HCT116 (cell line): ENCODE data around the gene IL17RD. TPM values are rescaled to one million over a fixed set of nuclear protein-coding genes. Genes with fewer than 3 reads are reported as not detected.

Experiments
- ATAC-seq: fragments of 200-7000 bp; cut with Tn5 transposase; 2 replicates; pipeline ENCODE4 v1.9.1; 2020; ENCODE audit warnings: mild to moderate bottlenecking, moderate library complexity
- BruUV-seq: library from RNA; stranded (reverse); fragments of 400-500 nt; replicated peaks from 2 replicates; lab custom pipeline; 2021; lab: Mats Ljungman, UMichigan
- CTCF ChIA-PET: fragments of 300-600 bp; sonication (Branson Sonifier 250); formaldehyde crosslinking; loops from one replicate; lab custom pipeline; 2021; ENCODE audit warnings: antibody characterized with exemption; lab: Charles Lee
- POLR2A ChIA-PET: fragments of 300-600, 350-600 bp; sonication (Branson Sonifier 250); formaldehyde crosslinking; loops from one replicate; lab custom pipeline; 2021; ENCODE audit warnings: antibody characterized with exemption; lab: Charles Lee
- RAD21 ChIA-PET, 2 experiments: fragments of 300-600 bp; sonication (Branson Sonifier 250); formaldehyde crosslinking; loops; one replicate each; lab custom pipeline; 2023; ENCODE audit warnings: low total read pairs in 2 of 2; ENCODE audit not compliant: uncharacterized antibody in 2 of 2, unreplicated experiment in 2 of 2, low non-redundant PET in 1 of 2; lab: Charles Lee
- DNase-seq: peaks from one replicate; pipeline ENCODE4 v3.0.0-alpha.2; 2010; ENCODE audit warnings: low read depth, low spot score
- H2AFZ ChIP-seq: fragments of 200-600 bp; shearing (Covaris generic), sonication (generic); 2 replicates; pipeline ENCODE4 v1.6.1; 2017; ENCODE audit warnings: low read depth, mixed run types, mixed read lengths, antibody characterized with exemption, low read length; ENCODE audit not compliant: poor library complexity, severe bottlenecking
- H3K27ac ChIP-seq: 2 replicates; pipeline ENCODE4 v1.5.1; 2012; ENCODE audit warnings: low read depth, low read length
- H3K27me3 ChIP-seq: fragments of 200-600 bp; sonication (generic); 2 replicates; pipeline ENCODE4 v1.6.1; 2016; ENCODE audit warnings: mixed run types, low read length, mixed read lengths; ENCODE audit not compliant: insufficient read depth
- H3K36me3 ChIP-seq, 2 experiments: fragments of 200-500 bp in 1 of 2; fragments of 200-600 bp in 1 of 2; sonication (Bioruptor generic) in 1 of 2; sonication (generic) in 1 of 2; 2 replicates each; pipeline versions ENCODE4 v1.5.1 to v1.6.1; 2014 to 2016; ENCODE audit warnings: low read length in 2 of 2, inconsistent platforms in 1 of 2, mixed read lengths in 1 of 2, mixed run types in 1 of 2; ENCODE audit not compliant: insufficient read depth in 2 of 2, control insufficient read depth in 1 of 2
- H3K4me1 ChIP-seq, 2 experiments: fragments of 200-600 bp in 1 of 2; sonication (generic) in 1 of 2; 2 replicates each; pipeline versions ENCODE4 v1.5.1 to v1.6.1; 2012 to 2017; ENCODE audit warnings: low read length in 2 of 2, inconsistent platforms in 1 of 2, mild to moderate bottlenecking in 1 of 2, mixed read lengths in 1 of 2, mixed run types in 1 of 2, moderate library complexity in 1 of 2; ENCODE audit not compliant: insufficient read depth in 2 of 2, control insufficient read depth in 1 of 2
- H3K4me2 ChIP-seq: fragments of 200-600 bp; sonication (generic); 2 replicates; pipeline ENCODE4 v1.6.1; 2017; ENCODE audit warnings: mixed run types, low read length, mixed read lengths
- H3K4me3 ChIP-seq, 2 experiments: fragments of 200-600 bp in 1 of 2; sonication (generic) in 1 of 2; replicated peaks in 1 of 2; 2 replicates each; pipeline ENCODE4 v1.5.1; 2011 to 2016; ENCODE audit warnings: low read length in 2 of 2, control low read depth in 1 of 2, low read depth in 1 of 2, mild to moderate bottlenecking in 1 of 2, mixed read lengths in 1 of 2, mixed run types in 1 of 2
- H3K79me2 ChIP-seq: fragments of 200-600 bp; sonication (generic); 2 replicates; pipeline ENCODE4 v1.6.1; 2017; ENCODE audit warnings: mild to moderate bottlenecking, mixed run types, low read length, moderate library complexity, mixed read lengths; ENCODE audit not compliant: insufficient read depth
- H3K9ac ChIP-seq: fragments of 200-600 bp; sonication (generic); 2 replicates; pipeline ENCODE4 v1.6.1; 2016; ENCODE audit warnings: low read length, mixed read lengths
- H3K9me2 ChIP-seq: fragments of 200-600 bp; sonication (generic), shearing (Covaris generic); 2 replicates; pipeline ENCODE4 v1.6.1; 2017; ENCODE audit warnings: mixed run types, mild to moderate bottlenecking, moderate library complexity; ENCODE audit not compliant: insufficient read depth
- H3K9me3 ChIP-seq, 2 experiments: fragments of 200-500 bp in 1 of 2; fragments of 200-600 bp in 1 of 2; sonication (Bioruptor generic) in 1 of 2; sonication (generic) in 1 of 2; 2 replicates each; pipeline ENCODE4 v1.6.1; 2014 to 2017; ENCODE audit warnings: low read length in 2 of 2, mixed read lengths in 2 of 2, inconsistent platforms in 1 of 2, low read depth in 1 of 2, mild to moderate bottlenecking in 1 of 2, mixed run types in 1 of 2, moderate library complexity in 1 of 2; ENCODE audit not compliant: control insufficient read depth in 1 of 2, insufficient read depth in 1 of 2
- H4K20me1 ChIP-seq: fragments of 200-600 bp; sonication (generic), shearing (Covaris generic); 2 replicates; pipeline ENCODE4 v1.6.1; 2017; ENCODE audit warnings: mixed run types, mild to moderate bottlenecking, moderate library complexity; ENCODE audit not compliant: insufficient read depth
- CBX3 ChIP-seq: IDR thresholded peaks from 2 replicates; pipeline ENCODE4 v1.6.1; 2012; ENCODE audit warnings: low read depth
- EZH2phosphoT487 ChIP-seq: fragments of 200-600 bp; IDR thresholded peaks from 2 replicates; pipeline ENCODE4 v1.6.1; 2018; ENCODE audit warnings: antibody characterized with exemption, borderline replicate concordance
- YY1 ChIP-seq: IDR thresholded peaks from 2 replicates; pipeline ENCODE4 v1.6.1; 2011; ENCODE audit warnings: low read length, low read depth, moderate library complexity, mild to moderate bottlenecking; ENCODE audit not compliant: insufficient replicate concordance; ENCODE audit errors: extremely low read depth
- ZFX ChIP-seq: fragments of 450-650 bp; IDR thresholded peaks from 2 replicates; pipeline ENCODE4 v1.6.1; 2017
- ZNF274 ChIP-seq: fragments of 200-500 bp; sonication (Bioruptor generic); IDR thresholded peaks from 2 replicates; pipeline ENCODE4 v1.6.1; 2014; ENCODE audit warnings: mild to moderate bottlenecking, low read depth, low read length, inconsistent platforms
- intact Hi-C: fragments of 100-400 bp; cut with micrococcal nuclease; formaldehyde crosslinking; loops from 2 replicates; pipeline ENCODE4 v1.10.0; 2022
- total RNA-seq: library from RNA; stranded (reverse); gene quantifications from one replicate; pipeline ENCODE4 v1.2.1, GENCODE V29; 2021; ENCODE audit not compliant: unreplicated experiment
- TF ChIP-seq, protein P1 (sequence below): IDR thresholded peaks from 2 replicates; pipeline ENCODE4 v1.6.1; 2012
- TF ChIP-seq, protein P2 (sequence below): IDR thresholded peaks from 2 replicates; pipeline ENCODE4 v1.6.1; 2011; ENCODE audit warnings: mild to moderate bottlenecking, low read length, moderate library complexity; ENCODE audit not compliant: insufficient replicate concordance; ENCODE audit errors: extremely low read depth
- TF ChIP-seq, protein P3 (sequence below): IDR thresholded peaks from 2 replicates; pipeline ENCODE4 v1.6.1; 2012

IL17RD gene
- total RNA-seq, 1 experiment from 2014 or later: 12.3 TPM

DNA sequence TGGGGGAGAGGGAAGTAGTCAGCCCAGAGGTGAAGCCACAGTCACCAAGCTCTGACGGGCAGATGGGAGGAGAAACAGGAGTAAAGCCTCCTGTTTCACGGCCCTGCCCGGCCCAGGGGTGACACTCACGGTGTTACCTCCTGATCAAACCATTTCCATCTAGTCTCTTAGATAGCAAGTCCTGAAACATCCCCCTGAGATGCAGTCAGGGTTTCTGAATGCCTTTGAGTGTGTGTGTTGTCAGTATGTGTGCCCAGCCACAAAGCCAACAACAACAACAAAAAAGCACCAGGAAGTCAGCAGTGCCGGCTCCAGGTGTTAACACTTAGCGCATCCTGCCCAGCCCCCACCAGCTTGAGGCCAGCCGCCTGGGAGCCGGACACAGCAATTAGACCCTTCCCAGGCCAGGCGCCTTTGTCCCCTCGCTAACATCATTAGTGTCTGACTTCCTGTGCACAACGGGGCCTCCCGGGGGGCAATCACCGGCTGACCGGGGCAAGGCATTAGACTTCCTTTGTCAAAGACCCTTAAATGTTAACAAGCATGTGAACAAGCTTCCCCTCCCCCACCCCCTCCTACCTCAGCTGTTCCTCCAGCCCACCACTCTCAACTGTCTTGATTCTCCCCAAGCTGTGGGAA, 34.5 kb downstream of the IL17RD start:
- ChIA-PET CTCF (no interaction called here), POLR2A (no interaction called here), RAD21 (no interaction called here)
- Histone ChIP-seq H3K4me3 (no peak overlapping the region), H3K4me2 (no peak overlapping the region), H3K9me2 (no peaks in the 10 kb centered on the region), H4K20me1 (no peaks in the 10 kb centered on the region), H3K79me2 (no peaks in the 10 kb centered on the region), H3K36me3 (no peaks in the 10 kb centered on the region), H3K4me1 (no peaks in the 10 kb centered on the region), H3K27ac (no peak overlapping the region), H3K9me3 (no peaks in the 10 kb centered on the region), H3K27me3 (no peaks in the 10 kb centered on the region), H3K9ac (no peak overlapping the region), H2AFZ (no peak overlapping the region)
- DNase-seq (no peak), ATAC-seq (no peak)
- no peak for TF ChIP-seq EZH2phosphoT487
- TF ChIP-seq, protein P1, sequence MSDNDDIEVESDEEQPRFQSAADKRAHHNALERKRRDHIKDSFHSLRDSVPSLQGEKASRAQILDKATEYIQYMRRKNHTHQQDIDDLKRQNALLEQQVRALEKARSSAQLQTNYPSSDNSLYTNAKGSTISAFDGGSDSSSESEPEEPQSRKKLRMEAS: no peak
- no peak for TF ChIP-seq CBX3
- TF ChIP-seq, protein P2, sequence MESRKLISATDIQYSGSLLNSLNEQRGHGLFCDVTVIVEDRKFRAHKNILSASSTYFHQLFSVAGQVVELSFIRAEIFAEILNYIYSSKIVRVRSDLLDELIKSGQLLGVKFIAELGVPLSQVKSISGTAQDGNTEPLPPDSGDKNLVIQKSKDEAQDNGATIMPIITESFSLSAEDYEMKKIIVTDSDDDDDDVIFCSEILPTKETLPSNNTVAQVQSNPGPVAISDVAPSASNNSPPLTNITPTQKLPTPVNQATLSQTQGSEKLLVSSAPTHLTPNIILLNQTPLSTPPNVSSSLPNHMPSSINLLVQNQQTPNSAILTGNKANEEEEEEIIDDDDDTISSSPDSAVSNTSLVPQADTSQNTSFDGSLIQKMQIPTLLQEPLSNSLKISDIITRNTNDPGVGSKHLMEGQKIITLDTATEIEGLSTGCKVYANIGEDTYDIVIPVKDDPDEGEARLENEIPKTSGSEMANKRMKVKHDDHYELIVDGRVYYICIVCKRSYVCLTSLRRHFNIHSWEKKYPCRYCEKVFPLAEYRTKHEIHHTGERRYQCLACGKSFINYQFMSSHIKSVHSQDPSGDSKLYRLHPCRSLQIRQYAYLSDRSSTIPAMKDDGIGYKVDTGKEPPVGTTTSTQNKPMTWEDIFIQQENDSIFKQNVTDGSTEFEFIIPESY: no peak
- TF ChIP-seq ZNF274: no peak
- TF ChIP-seq ZFX: no peak
- no peak for TF ChIP-seq YY1
- TF ChIP-seq, protein P3, sequence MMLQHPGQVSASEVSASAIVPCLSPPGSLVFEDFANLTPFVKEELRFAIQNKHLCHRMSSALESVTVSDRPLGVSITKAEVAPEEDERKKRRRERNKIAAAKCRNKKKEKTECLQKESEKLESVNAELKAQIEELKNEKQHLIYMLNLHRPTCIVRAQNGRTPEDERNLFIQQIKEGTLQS: no peak
- intact Hi-C loops: no loop called here
- no TSS peak for BruUV-seq
